Glomerular visceral epithelial cell (primary cell): ENCODE measurements around the gene FMNL3.
"Not testable (repeated sequence)": the region's sequence is repeated elsewhere in the genome, so short reads cannot be mapped to it uniquely, and the experiment has no call there.

Source experiments
- DNase-seq: peaks from one replicate; pipeline ENCODE4 v3.0.0-alpha.2; 2016; ENCODE audit errors: extremely low spot score

FMNL3 gene

GRCh38 chr12:49632986-49633702 lies 74.1 kb downstream of the FMNL3 start:
- no peak for DNase-seq

GRCh38 chr12:49632401-49632800 lies 74.8 kb downstream of the FMNL3 start:
- no peak for DNase-seq

- DNase-seq: no peak
Observed at GRCh38 chr12:49631336-49631907, 75.8 kb downstream of the FMNL3 start.

GRCh38 chr12:49627752-49628360 lies 79.3 kb downstream of the FMNL3 start:
- DNase-seq: peak; percentile 42

GRCh38 chr12:49626836-49627235 lies 80.4 kb downstream of the FMNL3 start:
- DNase-seq: no peak

GRCh38 chr12:49626169-49626835 lies 80.9 kb downstream of the FMNL3 start:
- no peak for DNase-seq

GRCh38 chr12:49624921-49625577 lies 82.2 kb downstream of the FMNL3 start:
- DNase-seq: peak; percentile 79

GRCh38 chr12:49623142-49623904 lies 83.9 kb downstream of the FMNL3 start, which contains the start of gene PRPF40B:
Gene PRPF40B (plus strand): TSS chr12:49623561. CDS start chr12:49623591, 30 bp downstream.
- DNase-seq: peak; percentile 82

GRCh38 chr12:49622501-49623141 lies 84.6 kb downstream of the FMNL3 start:
- no peak for DNase-seq

GRCh38 chr12:49621651-49622500 lies 85.3 kb downstream of the FMNL3 start:
- no peak for DNase-seq

- DNase-seq: no peak
Observed at GRCh38 chr12:49619286-49619685, 87.9 kb downstream of the FMNL3 start.

GRCh38 chr12:49618576-49618975 lies 88.6 kb downstream of the FMNL3 start:
- DNase-seq: no peak

- no peak for DNase-seq
Observed at GRCh38 chr12:49616533-49617219, 90.5 kb downstream of the FMNL3 start.

GRCh38 chr12:49615725-49616124 lies 91.5 kb downstream of the FMNL3 start:
- DNase-seq: no peak

- no peak for DNase-seq
Observed at GRCh38 chr12:49612210-49612609, 95.0 kb downstream of the FMNL3 start.

- DNase-seq: not testable (repeated sequence)
Observed at GRCh38 chr12:49610785-49611184, 96.4 kb downstream of the FMNL3 start.

GRCh38 chr12:49609875-49610154 lies 97.4 kb downstream of the FMNL3 start:
- DNase-seq: no peak

GRCh38 chr12:49609059-49609874 lies 97.9 kb downstream of the FMNL3 start:
- no peak for DNase-seq

GRCh38 chr12:49605539-49605938 lies 101.7 kb downstream of the FMNL3 start, which contains the start of gene FAM186B:
Gene FAM186B (minus strand): TSS chr12:49605639. CDS start chr12:49605477, 162 bp downstream.
- DNase-seq: not testable (repeated sequence)
